GM03348 (cell line): ENCODE results near the gene PCDHGA8.
A peak's percentile ranks its signal among the peaks of the same experiment; 100 is the strongest.
"Not testable (repeated sequence)": the region's sequence is repeated elsewhere in the genome, so short reads cannot be mapped to it uniquely, and the experiment has no call there.

ENCODE experiments used
- DNase-seq: peaks from one replicate; pipeline ENCODE4 v3.0.0; 2012; ENCODE audit warnings: low spot score

PCDHGA8 gene

GRCh38 chr5:141403387-141403786 lies 11.0 kb downstream of the PCDHGA8 start:
- DNase-seq = no peak

- not testable (repeated sequence) for DNase-seq
These were observed 15.5 kb downstream of the PCDHGA8 start, which contains the start of gene PCDHGB6 for GRCh38 chr5:141407790-141408505. TSS of gene PCDHGB6 (plus strand) at chr5:141408021. CDS start at chr5:141408203, 182 bp downstream.

GRCh38 chr5:141409598-141410306 lies 17.3 kb downstream of the PCDHGA8 start:
- DNase-seq = no peak

GRCh38 chr5:141411575-141411974 lies 19.1 kb downstream of the PCDHGA8 start:
- DNase-seq = no peak

- peak; percentile 79 for DNase-seq
These were observed 20.6 kb downstream of the PCDHGA8 start, which contains the start of gene PCDHGA10 for GRCh38 chr5:141412854-141413539. TSS of gene PCDHGA10 (plus strand) at chr5:141412987. CDS start at chr5:141413176, 189 bp downstream.

GRCh38 chr5:141413540-141414069 lies 21.2 kb downstream of the PCDHGA8 start:
- peak; percentile 61 for DNase-seq

GRCh38 chr5:141414548-141415274 lies 22.3 kb downstream of the PCDHGA8 start:
- not testable (repeated sequence) for DNase-seq

GRCh38 chr5:141415275-141415618 lies 22.8 kb downstream of the PCDHGA8 start:
- not testable (repeated sequence) for DNase-seq

- peak; percentile 77 for DNase-seq
These were observed 25.2 kb downstream of the PCDHGA8 start, which contains the start of gene PCDHGB7 for GRCh38 chr5:141417494-141418172. TSS of gene PCDHGB7 (plus strand) at chr5:141417677. CDS start at chr5:141417860, 183 bp downstream.

GRCh38 chr5:141419074-141419880 lies 26.8 kb downstream of the PCDHGA8 start:
- DNase-seq = no peak

- peak; percentile 81 for DNase-seq
These were observed 28.5 kb downstream of the PCDHGA8 start, which contains the start of gene PCDHGA11 for GRCh38 chr5:141420855-141421488. TSS of gene PCDHGA11 (plus strand) at chr5:141421051. CDS start at chr5:141421228, 177 bp downstream.

GRCh38 chr5:141421489-141421855 lies 29.0 kb downstream of the PCDHGA8 start:
- DNase-seq = peak; percentile 32

GRCh38 chr5:141422742-141423291 lies 30.4 kb downstream of the PCDHGA8 start:
- no peak for DNase-seq

- DNase-seq = no peak
These were observed 35.5 kb downstream of the PCDHGA8 start for GRCh38 chr5:141427783-141428426.

GRCh38 chr5:141430332-141431113 lies 38.1 kb downstream of the PCDHGA8 start, which contains the start of gene PCDHGA12:
TSS of gene PCDHGA12 (plus strand) at chr5:141430507. CDS start at chr5:141430760, 253 bp downstream.
- DNase-seq = peak; percentile 92

GRCh38 chr5:141431286-141431685 lies 38.9 kb downstream of the PCDHGA8 start:
- DNase-seq = no peak

GRCh38 chr5:141432308-141432707 lies 39.9 kb downstream of the PCDHGA8 start:
- DNase-seq = not testable (repeated sequence)

GRCh38 chr5:141432726-141433125 lies 40.3 kb downstream of the PCDHGA8 start:
- DNase-seq = not testable (repeated sequence)
